Heart right ventricle (tissue), 16 donors: Measurements from ENCODE around the gene TCF4. TPM values are rescaled to one million over a fixed set of nuclear protein-coding genes. Genes with fewer than 3 reads are reported as not detected.
A peak's percentile ranks its signal among the peaks of the same experiment; 100 is the strongest.

ENCODE experiments used
- ATAC-seq, 8 donors: fragments of 200-7000 bp; cut with Tn5 transposase; one replicate each; pipeline ENCODE4 v1.9.1; 2020; ENCODE audit warnings: mild to moderate bottlenecking in 8 of 8, moderate library complexity in 8 of 8, moderate number of reproducible peaks in 1 of 8
- DNase-seq, 2 donors: peaks; one replicate each; pipeline ENCODE4 v3.0.0-alpha.2; 2020
- H3K27ac ChIP-seq, 10 donors: fragments of 200-600 bp; sonication (generic) in 2 of 10; one replicate each; pipeline versions ENCODE4 v1.5.0 to v1.8.0; 2020 to 2022; ENCODE audit warnings: mild to moderate bottlenecking in 3 of 10
- H3K27me3 ChIP-seq, 7 donors: fragments of 200-600 bp; one replicate each; pipeline ENCODE4 v1.8.0; 2021 to 2022; ENCODE audit warnings: mild to moderate bottlenecking in 2 of 7
- H3K36me3 ChIP-seq, 9 donors: fragments of 200-600 bp; sonication (generic) in 1 of 9; one replicate each; pipeline versions ENCODE4 v1.5.0 to v1.8.0; 2020 to 2022; ENCODE audit warnings: mild to moderate bottlenecking in 2 of 9
- H3K4me1 ChIP-seq, 9 donors: fragments of 200-600 bp; sonication (generic) in 1 of 9; one replicate each; pipeline versions ENCODE4 v1.5.0 to v1.8.0; 2020 to 2022; ENCODE audit warnings: mild to moderate bottlenecking in 4 of 9
- H3K4me3 ChIP-seq, 10 donors: fragments of 200-600 bp; sonication (generic) in 2 of 10; one replicate each; pipeline versions ENCODE4 v1.5.0 to v1.8.0; 2020 to 2022; ENCODE audit warnings: mild to moderate bottlenecking in 7 of 10, moderate library complexity in 2 of 10
- H3K9me3 ChIP-seq, 11 donors: fragments of 200-600 bp in 10 of 11; sonication (generic) in 2 of 11; one replicate each; pipeline versions ENCODE4 v1.5.0 to v1.8.0; 2013 to 2022; ENCODE audit warnings: mild to moderate bottlenecking in 2 of 11, control low read depth in 1 of 11, moderate library complexity in 1 of 11
- CTCF ChIP-seq, 9 donors: fragments of 200-600 bp; sonication (generic) in 2 of 9; IDR thresholded peaks; one replicate each; pipeline versions ENCODE4 v1.5.0 to v1.8.0; 2021 to 2022; ENCODE audit warnings: antibody characterized with exemption in 9 of 9, mild to moderate bottlenecking in 5 of 9, moderate library complexity in 1 of 9
- WGBS, 2 donors: extraction: QIAGEN DNeasy Blood & Tissue Kit; methylation state at CpG; one replicate each; pipeline ENCODE4 v1.1.7; 2013; ENCODE audit warnings: inconsistent platforms in 1 of 2; 5-methylcytosine and 5-hydroxymethylcytosine counted together
- intact Hi-C, 10 donors: fragments of 100-400 bp; cut with DNase I; formaldehyde crosslinking; loops; one replicate each; pipeline versions ENCODE4 v1.11.1 to v1.14.2; 2022
- polyA plus RNA-seq, 2 donors: library from polyadenylated mRNA; stranded (reverse); fragments of 200-250 nt; gene quantifications; one replicate each; pipeline ENCODE4 v1.2.3, GENCODE V29; 2013
- total RNA-seq, 10 donors: library from RNA; stranded (reverse); fragmentation: NEBNext Ultra II Directional in 3 of 10; extraction: Animal tissue kit (Norgen Biotek cat#: 25700) in 3 of 10; gene quantifications; one replicate each; pipeline versions ENCODE4 v1.2.1 to v1.2.4, GENCODE V29; 2021 to 2023
- donor health status: Arrhythmogenic right ventricular cardiomyopathy.
- donor health status: ischemic (EF 13 %, LVEDD 7.1; RV severe dilation, severe dysfunction).
- donor health status: healthy with polysubstance abuse.
- donor health status: DM: no; HTN: yes; CAD: no.
- donor health status: DM: no; HTN: no; CAD: no.
- donor health status: ischemic (EF 25% LVEDD 6.9; RV normal size, moderate dysfunction).
- donor health status: ischemic (EF 25% LVEDD 5.7; RV mildly dilated, moderate dysfunction).
- donor health status: healthy.
- donor health status: DM: yes; HTN: yes; CAD: no.
- donor health status: Ischemic cardiomyopathy.
- donor health status: ischemic (EF 35%, LVEDD 5.7; RV mildly dilated, moderate dysfunction).
- donor health status: nonischemic (EF 11% LVEDD 7.7; RV severe dilation, severe dysfunction).
- donor health status: DM: yes; HTN: yes; CAD: no.
- donor health status: PGD.
- donor health status: ischemic (EF 29% LVEDD 5.4; RV normal size, mild dysfunction).
- donor health status: nonischemic (EF 23%, LVEDD 6.1; RV moderate dilation, normal function).

Gene TCF4
- total and polyA plus RNA-seq, 12 donors: 12.6 to 90.1 (median 65.5) TPM

DNA sequence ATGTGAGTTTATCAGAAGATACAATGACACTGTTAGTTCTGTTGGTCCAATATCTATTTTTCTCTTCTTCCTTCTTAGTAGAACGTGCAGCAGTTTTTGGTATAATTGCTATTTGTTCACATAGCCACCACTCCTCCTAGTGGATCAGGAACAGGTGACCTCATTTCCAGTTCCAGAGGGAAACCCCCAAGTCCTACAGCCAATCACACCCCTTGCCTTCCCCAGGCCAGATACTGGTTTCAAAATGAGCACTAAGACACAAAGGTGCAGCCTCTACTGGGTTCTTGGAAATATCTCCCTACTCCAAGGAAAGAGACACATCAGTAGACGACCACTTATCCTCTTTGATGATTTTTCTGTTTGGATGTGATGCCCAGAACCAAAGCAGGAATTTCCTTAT lies 103.2 kb downstream of the TCF4 start:
- no peaks in the 10 kb centered on the region for H3K27me3 ChIP-seq
- DNase-seq: no peak
- no peaks in the 10 kb centered on the region for H3K36me3 ChIP-seq
- H3K4me3 ChIP-seq: no peak overlapping the region
- peak in 6 of 8 donors; percentile 20 to 56 (median 42) for ATAC-seq
- TF ChIP-seq CTCF (IDR thresholded peaks at IDR 0.05): no peak
- H3K27ac ChIP-seq: peak overlapping the region in 6 of 10 donors; percentile 4 to 54 (median 20)
- WGBS, 2 donors: 53 to 60% methylated on average over 2 of the region's 2 CpGs
- intact Hi-C loops: no loop called here
- H3K4me1 ChIP-seq: peaks cover 4 to 46% (median 33%) of the 10 kb centered on the region in 9 donors
- no peaks in the 10 kb centered on the region for H3K9me3 ChIP-seq

DNA sequence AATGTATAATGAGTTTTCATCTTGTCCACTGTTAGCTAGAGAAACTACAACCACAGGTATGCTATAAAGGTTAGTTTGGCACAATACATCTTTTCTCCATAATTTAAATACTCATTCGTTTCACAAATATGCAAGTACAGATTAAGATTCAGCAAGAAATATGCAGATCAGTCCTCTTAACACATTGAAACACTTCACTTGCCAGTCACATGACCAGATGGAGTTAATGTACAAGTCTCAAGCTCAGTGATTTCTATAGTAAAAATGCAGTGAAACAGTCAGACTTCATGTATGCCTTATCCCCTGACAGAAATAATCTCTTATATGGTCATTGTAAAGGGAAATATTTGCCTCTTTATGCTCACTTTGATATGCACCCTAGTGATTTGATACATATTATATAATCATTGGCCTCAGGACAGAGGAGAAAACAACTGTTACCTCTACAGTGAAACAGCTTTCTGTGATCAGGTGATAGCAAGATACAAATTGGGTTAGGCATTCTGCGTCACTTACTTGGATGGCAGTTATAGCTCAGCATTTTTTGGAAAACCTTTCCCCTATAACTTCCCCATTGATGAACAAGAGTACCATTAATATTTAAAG lies 104.6 kb downstream of the TCF4 start:
- no peak overlapping the region for H3K4me3 ChIP-seq
- no peaks in the 10 kb centered on the region for H3K9me3 ChIP-seq
- 83 to 90% methylated on average over 2 of the region's 2 CpGs for WGBS, 2 donors
- DNase-seq (no peak), ATAC-seq (no peak)
- H3K27ac ChIP-seq: no peak overlapping the region
- intact Hi-C loops: no loop called here
- peaks cover 0 to 46% (median 23%) of the 10 kb centered on the region in 9 donors for H3K4me1 ChIP-seq
- no peaks in the 10 kb centered on the region for H3K27me3 ChIP-seq
- TF ChIP-seq CTCF (IDR thresholded peaks at IDR 0.05): no peak
- H3K36me3 ChIP-seq: no peaks in the 10 kb centered on the region

DNA sequence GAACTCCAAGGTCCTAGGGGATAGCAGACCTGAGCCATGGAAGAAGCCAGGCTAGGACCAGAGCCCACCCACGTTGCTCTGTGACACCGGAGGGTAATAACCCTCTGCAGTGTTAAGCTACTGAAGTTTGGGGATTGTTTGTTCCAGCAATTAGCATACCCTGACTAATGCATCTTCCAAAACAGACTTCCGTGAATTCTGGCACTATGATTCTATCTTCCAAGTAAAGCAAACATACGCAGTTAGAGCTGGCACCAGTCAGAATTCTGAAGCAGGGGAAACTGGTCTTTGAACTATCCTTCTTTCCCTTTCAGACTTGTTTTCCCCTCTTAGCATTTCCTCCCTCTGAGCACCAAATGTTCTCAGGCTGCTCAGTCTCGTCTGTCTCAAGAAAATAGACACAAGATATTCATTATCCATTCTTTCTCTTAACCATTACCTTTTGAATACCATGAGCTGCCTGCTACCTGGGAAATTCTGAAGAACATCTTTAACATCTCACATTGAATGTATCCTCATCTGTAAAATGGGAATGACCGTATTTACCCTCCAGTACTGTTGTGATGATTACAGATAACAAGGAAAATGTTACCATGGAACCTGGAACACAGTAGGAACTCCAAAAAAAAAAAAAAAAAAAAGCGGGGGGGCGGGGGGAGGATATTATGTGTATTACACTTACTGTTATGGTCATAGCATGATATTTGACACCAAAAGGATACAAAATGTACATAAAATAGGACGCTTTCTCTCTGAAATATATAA lies 108.2 kb downstream of the TCF4 start:
- Histone ChIP-seq H3K4me3 (no peak overlapping the region), H3K27me3 (no peaks in the 10 kb centered on the region), H3K36me3 (no peaks in the 10 kb centered on the region), H3K4me1 (peaks cover 0 to 44% (median 14%) of the 10 kb centered on the region in 9 donors), H3K27ac (peak overlapping the region in 6 of 10 donors; percentile 40 to 88 (median 83)), H3K9me3 (no peaks in the 10 kb centered on the region)
- DNase-seq (no peak), ATAC-seq (peak in 4 of 8 donors; percentile 10 to 53 (median 16))
- intact Hi-C loops: no loop called here
- TF ChIP-seq CTCF (IDR thresholded peaks at IDR 0.05): no peak
- 73 to 80% methylated on average over 9 of the region's 9 CpGs for WGBS, 2 donors

- DNase-seq (no peak), ATAC-seq (peak in 6 of 8 donors; percentile 20 to 53 (median 42))
- H3K9me3 ChIP-seq: no peaks in the 10 kb centered on the region
- H3K36me3 ChIP-seq: no peaks in the 10 kb centered on the region
- no peak for TF ChIP-seq CTCF (IDR thresholded peaks at IDR 0.05)
- peak overlapping the region; percentile 53 to 88 (median 82) for H3K27ac ChIP-seq
- peak overlapping the region; percentile 4 to 57 (median 48) for H3K4me3 ChIP-seq
- peaks cover 0 to 42% (median 16%) of the 10 kb centered on the region in 9 donors for H3K4me1 ChIP-seq
- H3K27me3 ChIP-seq: no peaks in the 10 kb centered on the region
- intact Hi-C loops: no loop called here
- 32 to 33% methylated on average over 8 of the region's 8 CpGs for WGBS, 2 donors
These were observed 110.0 kb downstream of the TCF4 start for GRCh38 chr18:55477860-55478581.
